Upper lobe of right lung (tissue), 1 donor: ENCODE measurements around the gene ZNF106. TPM values are rescaled to one million over a fixed set of nuclear protein-coding genes. Genes with fewer than 3 reads are reported as not detected.

Experiments used
- ATAC-seq: fragments of 200-7000 bp; cut with Tn5 transposase; one replicate; pipeline ENCODE4 v1.9.1; 2020; ENCODE audit warnings: mild to moderate bottlenecking, moderate library complexity
- DNase-seq: peaks from one replicate; pipeline ENCODE4 v3.0.0-alpha.2; 2020
- H3K27ac ChIP-seq: fragments of 200-600 bp; one replicate; pipeline ENCODE4 v1.8.0; 2022
- H3K27me3 ChIP-seq: fragments of 200-600 bp; one replicate; pipeline ENCODE4 v1.8.0; 2022; ENCODE audit warnings: mild to moderate bottlenecking
- H3K36me3 ChIP-seq: fragments of 200-600 bp; one replicate; pipeline ENCODE4 v1.8.0; 2022
- H3K4me1 ChIP-seq: fragments of 200-600 bp; one replicate; pipeline ENCODE4 v1.8.0; 2022
- H3K4me3 ChIP-seq: fragments of 200-600 bp; one replicate; pipeline ENCODE4 v1.8.0; 2022; ENCODE audit warnings: mild to moderate bottlenecking
- H3K9me3 ChIP-seq: fragments of 200-600 bp; one replicate; pipeline ENCODE4 v1.8.0; 2022
- CTCF ChIP-seq: fragments of 200-600 bp; IDR thresholded peaks from one replicate; pipeline ENCODE4 v1.8.0; 2022; ENCODE audit warnings: antibody characterized with exemption
- intact Hi-C: fragments of 100-400 bp; cut with DNase I; formaldehyde crosslinking; loops from one replicate; pipeline ENCODE4 v1.11.0; 2022
- total RNA-seq: library from RNA; stranded (reverse); fragmentation: NEBNext Ultra II Directional; extraction: Animal tissue kit (Norgen Biotek cat#: 25700); gene quantifications from one replicate; pipeline ENCODE4 v1.2.1, GENCODE V29; 2021
- donor health status: DM: no; HTN: yes; CAD: no; lungs with severe emphysema.

ZNF106 gene
- total RNA-seq, 1 donor from 2014 or later = 118 TPM

DNA sequence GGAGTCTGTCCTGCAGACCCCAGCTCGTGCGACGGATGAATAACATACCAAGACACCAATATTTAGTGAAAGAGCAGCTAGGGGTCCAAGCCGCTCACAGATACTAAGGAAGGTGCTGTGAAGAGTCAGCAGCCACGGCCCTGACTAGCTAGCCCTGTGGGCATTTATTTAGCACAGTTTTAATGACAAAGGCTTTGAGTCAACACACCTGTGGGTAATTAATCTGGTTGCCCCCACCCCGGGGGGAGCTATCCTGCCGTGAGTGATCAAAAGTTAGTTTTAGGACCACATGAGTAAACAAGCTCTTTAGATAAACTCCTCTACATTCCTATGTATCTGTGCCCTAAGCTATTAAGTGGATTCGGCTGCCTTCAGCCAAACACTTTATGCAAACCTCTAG lies 112.9 kb downstream of the ZNF106 start:
- no peak overlapping the region for H3K27ac ChIP-seq
- DNase-seq (no peak), ATAC-seq (no peak)
- no peaks in the 10 kb centered on the region for H3K27me3 ChIP-seq
- intact Hi-C loops = no loop called here
- no peaks in the 10 kb centered on the region for H3K4me1 ChIP-seq
- TF ChIP-seq CTCF = no peak
- H3K4me3 ChIP-seq = no peak overlapping the region
- no peaks in the 10 kb centered on the region for H3K36me3 ChIP-seq
- H3K9me3 ChIP-seq = no peaks in the 10 kb centered on the region

DNA sequence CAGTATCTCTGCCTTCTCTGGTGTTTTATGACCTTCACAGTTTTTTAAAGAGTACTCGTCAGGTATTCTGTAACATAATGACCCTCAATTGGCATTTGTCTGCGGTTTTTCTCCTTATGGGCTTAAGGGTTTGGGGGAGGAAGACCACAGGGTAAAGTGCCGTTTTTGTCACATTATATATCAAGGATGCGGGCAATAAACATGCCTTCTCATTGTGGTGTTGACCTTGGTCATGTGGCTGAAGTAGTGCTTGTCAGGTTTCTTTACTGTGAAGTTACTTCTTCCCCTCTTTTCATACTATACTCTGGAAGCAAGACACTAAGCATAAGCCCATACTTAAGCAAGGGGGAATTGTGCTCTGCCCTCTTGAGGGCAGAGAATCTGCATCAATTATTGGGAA lies 115.0 kb downstream of the ZNF106 start:
- intact Hi-C loops = no loop called here
- H3K36me3 ChIP-seq = no peaks in the 10 kb centered on the region
- DNase-seq = no peak
- H3K27ac ChIP-seq = no peak overlapping the region
- no peak for ATAC-seq
- no peaks in the 10 kb centered on the region for H3K9me3 ChIP-seq
- H3K4me3 ChIP-seq = no peak overlapping the region
- no peaks in the 10 kb centered on the region for H3K27me3 ChIP-seq
- TF ChIP-seq CTCF = no peak
- no peaks in the 10 kb centered on the region for H3K4me1 ChIP-seq

DNA sequence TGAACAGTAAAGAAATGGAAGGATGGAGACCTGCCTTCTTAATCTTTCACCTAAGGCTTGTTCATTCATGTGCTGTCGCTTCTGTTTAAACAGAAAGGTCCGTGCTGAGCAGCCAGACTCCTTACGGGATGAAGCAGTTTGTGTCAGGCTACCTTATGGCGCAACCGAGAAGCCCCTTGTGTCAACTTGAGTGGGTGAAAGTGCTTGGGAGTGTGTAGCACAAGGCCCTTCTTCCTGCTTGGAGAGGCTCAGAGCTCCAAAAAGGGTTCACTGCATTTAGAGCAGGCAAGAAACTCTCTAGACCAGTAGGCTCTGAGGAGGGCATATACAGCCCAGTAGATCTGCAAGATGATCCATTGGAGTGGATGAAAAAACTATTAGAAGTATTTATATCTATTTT lies 115.7 kb downstream of the ZNF106 start:
- no peak overlapping the region for H3K4me3 ChIP-seq
- no peaks in the 10 kb centered on the region for H3K36me3 ChIP-seq
- no peaks in the 10 kb centered on the region for H3K4me1 ChIP-seq
- DNase-seq (no peak), ATAC-seq (peak; percentile 58)
- H3K27ac ChIP-seq = no peak overlapping the region
- no peaks in the 10 kb centered on the region for H3K9me3 ChIP-seq
- no peak for TF ChIP-seq CTCF
- H3K27me3 ChIP-seq = no peaks in the 10 kb centered on the region
- intact Hi-C loops = no loop called here

GRCh38 chr15:42374810-42375209 lies 116.1 kb downstream of the ZNF106 start:
- H3K4me1 ChIP-seq = no peaks in the 10 kb centered on the region
- H3K4me3 ChIP-seq = no peak overlapping the region
- H3K27ac ChIP-seq = no peak overlapping the region
- no peak for DNase-seq
- no peak for ATAC-seq
- H3K9me3 ChIP-seq = no peaks in the 10 kb centered on the region
- H3K27me3 ChIP-seq = no peaks in the 10 kb centered on the region
- no peak for TF ChIP-seq CTCF
- no peaks in the 10 kb centered on the region for H3K36me3 ChIP-seq
- intact Hi-C loops = no loop called here

GRCh38 chr15:42373936-42374335 lies 117.0 kb downstream of the ZNF106 start:
- peak; percentile 34 for ATAC-seq

More at GRCh38 chr15:42373936-42374335, 117.0 kb downstream of the ZNF106 start:
- no peak overlapping the region for H3K4me3 ChIP-seq
- no peak for TF ChIP-seq CTCF
- H3K4me1 ChIP-seq = no peaks in the 10 kb centered on the region
- intact Hi-C loops = no loop called here
- no peaks in the 10 kb centered on the region for H3K27me3 ChIP-seq
- no peaks in the 10 kb centered on the region for H3K36me3 ChIP-seq
- H3K27ac ChIP-seq = no peak overlapping the region
- no peak for DNase-seq
- H3K9me3 ChIP-seq = no peaks in the 10 kb centered on the region
